A673 (cell line): ENCODE results near the gene SUV39H2. TPM values are rescaled to one million over a fixed set of nuclear protein-coding genes. Genes with fewer than 3 reads are reported as not detected.

Experiments used
- BruUV-seq: library from RNA; stranded (reverse); fragments of 400-500 nt; replicated peaks from 2 replicates; lab custom pipeline; 2021; lab: Mats Ljungman, UMichigan
- CTCF ChIA-PET: fragments of 300-600 bp; sonication (Branson Sonifier 250); formaldehyde crosslinking; loops from one replicate; lab custom pipeline; 2022; ENCODE audit warnings: antibody characterized with exemption; lab: Charles Lee
- POLR2A ChIA-PET: fragments of 300-600 bp; sonication (Branson Sonifier 250); formaldehyde crosslinking; loops from one replicate; lab custom pipeline; 2022; ENCODE audit warnings: antibody characterized with exemption; ENCODE audit not compliant: low non-redundant PET; lab: Charles Lee
- DNase-seq: peaks from one replicate; pipeline ENCODE4 v3.0.0-alpha.2; 2015; ENCODE audit warnings: low spot score
- H3K27ac ChIP-seq: fragments of 200-600 bp; sonication (generic); 2 replicates; pipeline ENCODE4 v1.5.1; 2016; ENCODE audit warnings: mixed run types, low read depth, mild to moderate bottlenecking, mixed read lengths, antibody characterized with exemption, low read length; ENCODE audit not compliant: poor library complexity, severe bottlenecking
- H3K27me3 ChIP-seq: fragments of 200-600 bp; sonication (generic); replicated peaks from 2 replicates; pipeline ENCODE4 v1.6.1; 2017; ENCODE audit warnings: mixed run types, low read depth, mild to moderate bottlenecking, mixed read lengths, antibody characterized with exemption, low read length; ENCODE audit not compliant: insufficient read depth, poor library complexity
- H3K36me3 ChIP-seq: fragments of 200-600 bp; sonication (generic); 2 replicates; pipeline ENCODE4 v1.6.1; 2016; ENCODE audit warnings: mixed run types, mild to moderate bottlenecking, mixed read lengths, antibody characterized with exemption, low read length; ENCODE audit not compliant: insufficient read depth, poor library complexity, severe bottlenecking
- H3K4me1 ChIP-seq: fragments of 200-600 bp; sonication (generic); 2 replicates; pipeline ENCODE4 v1.6.1; 2017; ENCODE audit warnings: mixed run types, mild to moderate bottlenecking, mixed read lengths, antibody characterized with exemption, low read length; ENCODE audit not compliant: insufficient read depth, poor library complexity, severe bottlenecking
- H3K4me3 ChIP-seq: fragments of 200-600 bp; sonication (generic); 2 replicates; pipeline ENCODE4 v1.5.1; 2016; ENCODE audit warnings: low read depth, mixed run types, mild to moderate bottlenecking, mixed read lengths, low read length; ENCODE audit not compliant: poor library complexity, severe bottlenecking
- H3K9me3 ChIP-seq: fragments of 200-600 bp; sonication (generic); 2 replicates; pipeline ENCODE4 v1.6.1; 2016; ENCODE audit warnings: mixed run types, low read depth, mild to moderate bottlenecking, mixed read lengths, antibody characterized with exemption, low read length; ENCODE audit not compliant: poor library complexity, severe bottlenecking
- EZH2 ChIP-seq: fragments of 200-600 bp; sonication (generic); IDR thresholded peaks from 2 replicates; pipeline ENCODE4 v1.6.1; 2017; ENCODE audit warnings: borderline replicate concordance, low read depth, mild to moderate bottlenecking, mixed read lengths, antibody characterized with exemption, low read length; ENCODE audit not compliant: poor library complexity, severe bottlenecking
- intact Hi-C: fragments of 100-400 bp; cut with micrococcal nuclease; formaldehyde crosslinking; loops from one replicate; pipeline ENCODE4 v1.10.0; 2022; ENCODE audit not compliant: unreplicated experiment
- total RNA-seq: library from RNA; stranded (reverse); gene quantifications from 2 replicates; pipeline ENCODE4 v1.2.3, GENCODE V29; 2021
- TF ChIP-seq, protein P1 (sequence below): fragments of 300-800, 200-600 bp; sonication (generic); conservative IDR thresholded peaks from 2 replicates; pipeline ENCODE4 v1.5.1; 2017; ENCODE audit warnings: low read depth, mild to moderate bottlenecking, antibody characterized with exemption, low read length, moderate library complexity, mixed read lengths

Gene SUV39H2
- total RNA-seq, 1 experiment from 2014 or later, result 83.2 TPM

- no TSS peak for BruUV-seq
- TF ChIP-seq, protein P1, sequence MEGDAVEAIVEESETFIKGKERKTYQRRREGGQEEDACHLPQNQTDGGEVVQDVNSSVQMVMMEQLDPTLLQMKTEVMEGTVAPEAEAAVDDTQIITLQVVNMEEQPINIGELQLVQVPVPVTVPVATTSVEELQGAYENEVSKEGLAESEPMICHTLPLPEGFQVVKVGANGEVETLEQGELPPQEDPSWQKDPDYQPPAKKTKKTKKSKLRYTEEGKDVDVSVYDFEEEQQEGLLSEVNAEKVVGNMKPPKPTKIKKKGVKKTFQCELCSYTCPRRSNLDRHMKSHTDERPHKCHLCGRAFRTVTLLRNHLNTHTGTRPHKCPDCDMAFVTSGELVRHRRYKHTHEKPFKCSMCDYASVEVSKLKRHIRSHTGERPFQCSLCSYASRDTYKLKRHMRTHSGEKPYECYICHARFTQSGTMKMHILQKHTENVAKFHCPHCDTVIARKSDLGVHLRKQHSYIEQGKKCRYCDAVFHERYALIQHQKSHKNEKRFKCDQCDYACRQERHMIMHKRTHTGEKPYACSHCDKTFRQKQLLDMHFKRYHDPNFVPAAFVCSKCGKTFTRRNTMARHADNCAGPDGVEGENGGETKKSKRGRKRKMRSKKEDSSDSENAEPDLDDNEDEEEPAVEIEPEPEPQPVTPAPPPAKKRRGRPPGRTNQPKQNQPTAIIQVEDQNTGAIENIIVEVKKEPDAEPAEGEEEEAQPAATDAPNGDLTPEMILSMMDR, result no peak
- TF ChIP-seq EZH2, result no peak
- ChIA-PET CTCF (no interaction called here), POLR2A (no interaction called here)
- peak overlapping the region; percentile 99 for H3K4me3 ChIP-seq
- peaks cover 7% of the 10 kb centered on the region for H3K4me1 ChIP-seq
- peak; percentile 14 for DNase-seq
- intact Hi-C loops, result loop anchor here (5.0 kb wide), 1 partner anchor 342 kb away; no protein-coding TSS in a partner anchor
- H3K27ac ChIP-seq, result peak overlapping the region; percentile 94
- H3K36me3 ChIP-seq, result peaks cover 44% of the 10 kb centered on the region
- no peaks in the 10 kb centered on the region for H3K9me3 ChIP-seq
- no peaks in the 10 kb centered on the region for H3K27me3 ChIP-seq
Measured at GRCh38 chr10:14839305-14839695, 39.4 kb upstream of the SUV39H2 start.

DNA sequence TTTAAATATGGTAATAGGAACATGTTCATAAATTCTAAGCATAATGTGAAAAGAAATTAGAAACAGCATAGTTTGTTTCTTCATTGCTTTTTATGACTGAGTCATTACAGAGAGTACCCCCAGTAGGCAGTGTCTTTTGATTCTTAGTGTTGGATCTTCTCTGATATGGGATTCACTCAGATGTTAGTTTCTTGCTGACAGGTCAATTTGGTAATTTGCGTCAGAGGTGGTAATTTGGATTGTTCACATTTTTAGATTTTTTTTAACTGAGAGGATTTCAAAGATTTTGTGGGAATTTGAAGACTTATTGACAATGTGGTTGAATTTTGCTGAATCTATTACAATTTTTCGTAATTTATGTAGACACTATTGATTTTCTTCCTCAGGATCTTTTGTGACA is 38.5 kb upstream of the SUV39H2 start:
- H3K36me3 ChIP-seq, result peaks cover 53% of the 10 kb centered on the region
- H3K4me1 ChIP-seq, result peaks cover 7% of the 10 kb centered on the region
- TF ChIP-seq, protein P1, result no peak
- TF ChIP-seq EZH2, result no peak
- no peak overlapping the region for H3K4me3 ChIP-seq
- POLR2A ChIA-PET, result no interaction called here
- H3K27me3 ChIP-seq, result no peaks in the 10 kb centered on the region
- BruUV-seq, result no TSS peak
- H3K27ac ChIP-seq, result no peak overlapping the region
- CTCF ChIA-PET, result no interaction called here
- no peaks in the 10 kb centered on the region for H3K9me3 ChIP-seq
- no peak for DNase-seq
- intact Hi-C loops, result no loop called here

DNA sequence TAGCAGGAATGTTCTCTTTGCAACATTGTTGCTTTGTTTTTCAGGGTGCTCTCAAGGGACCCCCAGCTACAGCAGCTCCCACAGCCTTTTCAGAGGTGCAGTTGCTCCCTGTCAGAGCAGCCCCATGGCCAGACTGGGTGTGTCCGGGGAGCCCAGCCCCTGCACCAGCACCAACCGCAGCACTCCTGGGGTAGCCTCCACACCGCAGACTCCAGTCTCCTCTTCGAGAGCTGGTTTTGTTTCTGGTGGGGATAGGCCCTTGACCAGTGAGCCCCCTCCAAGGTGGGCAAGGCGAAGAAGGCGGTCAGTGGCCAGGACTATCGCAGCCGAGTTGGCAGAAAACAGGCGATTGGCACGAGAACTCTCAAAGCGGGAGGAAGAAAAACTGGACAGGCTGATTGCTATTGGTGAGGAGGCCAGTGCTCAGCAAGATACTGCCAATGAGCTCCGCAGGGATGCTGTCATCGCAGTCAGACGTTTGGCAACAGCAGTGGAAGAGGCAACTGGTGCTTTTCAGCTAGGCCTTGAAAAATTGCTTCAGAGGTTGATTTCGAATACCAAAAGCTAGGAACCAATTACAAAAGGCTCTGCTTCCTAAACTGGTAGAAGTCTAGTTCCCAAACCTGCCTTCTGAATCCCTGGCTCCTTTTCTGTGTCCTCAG is 35.2 kb upstream of the SUV39H2 start:
- Histone ChIP-seq H3K36me3 (peaks cover 59% of the 10 kb centered on the region), H3K27me3 (no peaks in the 10 kb centered on the region), H3K9me3 (no peaks in the 10 kb centered on the region), H3K4me1 (no peaks in the 10 kb centered on the region), H3K4me3 (no peak overlapping the region), H3K27ac (no peak overlapping the region)
- DNase-seq, result no peak
- no TSS peak for BruUV-seq
- intact Hi-C loops, result no loop called here
- ChIA-PET POLR2A (no interaction called here), CTCF (no interaction called here)
- no peak for TF ChIP-seq EZH2
- TF ChIP-seq, protein P1, result no peak
